Activated gamma-delta T cell (primary cell): ENCODE results near the gene EPN2.

Experiments used
- DNase-seq: peaks from one replicate; lab custom pipeline; 2025; lab: John Stamatoyannopoulos, UW

Gene EPN2

GRCh38 chr17:19294443-19294842, 57.3 kb downstream of the EPN2 start:
- DNase-seq: no peak

DNA sequence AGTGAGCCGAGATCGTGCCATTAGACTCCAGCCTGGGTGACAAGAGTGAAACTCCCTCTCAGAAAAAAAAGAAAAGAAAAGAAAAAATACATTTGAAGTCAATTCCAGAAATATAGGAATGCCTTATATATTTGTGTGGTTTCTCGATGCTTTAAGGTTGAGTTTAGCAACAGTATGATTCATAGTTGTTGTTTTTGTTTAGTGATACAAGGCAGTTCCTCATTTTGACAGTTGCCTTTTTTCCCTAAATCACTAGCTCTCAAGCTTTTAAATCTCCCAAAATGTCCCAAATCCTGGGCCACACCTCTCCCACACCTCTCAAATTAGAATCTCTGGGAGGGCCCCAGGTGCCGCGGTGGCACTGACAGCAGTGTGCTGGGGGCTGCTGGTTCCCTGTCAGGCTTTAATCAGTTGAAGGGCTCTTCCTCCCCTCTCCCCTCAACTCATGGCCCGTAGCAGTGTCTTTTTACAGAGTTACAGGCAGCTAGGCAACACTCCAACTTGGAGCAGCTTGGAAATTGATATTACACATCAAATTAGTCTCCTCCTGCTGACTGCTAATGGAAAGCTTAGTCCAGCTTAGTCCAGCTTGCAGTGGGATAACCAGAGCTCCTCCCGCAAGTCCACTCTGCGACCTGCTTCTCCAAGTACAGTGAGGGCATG, 58.4 kb downstream of the EPN2 start:
- DNase-seq: no peak

- DNase-seq: no peak
These were observed 59.9 kb downstream of the EPN2 start for GRCh38 chr17:19296786-19297778.

- no peak for DNase-seq
These were observed 61.5 kb downstream of the EPN2 start for GRCh38 chr17:19298569-19299213.

GRCh38 chr17:19299214-19299747, 62.1 kb downstream of the EPN2 start:
- DNase-seq: no peak

DNA sequence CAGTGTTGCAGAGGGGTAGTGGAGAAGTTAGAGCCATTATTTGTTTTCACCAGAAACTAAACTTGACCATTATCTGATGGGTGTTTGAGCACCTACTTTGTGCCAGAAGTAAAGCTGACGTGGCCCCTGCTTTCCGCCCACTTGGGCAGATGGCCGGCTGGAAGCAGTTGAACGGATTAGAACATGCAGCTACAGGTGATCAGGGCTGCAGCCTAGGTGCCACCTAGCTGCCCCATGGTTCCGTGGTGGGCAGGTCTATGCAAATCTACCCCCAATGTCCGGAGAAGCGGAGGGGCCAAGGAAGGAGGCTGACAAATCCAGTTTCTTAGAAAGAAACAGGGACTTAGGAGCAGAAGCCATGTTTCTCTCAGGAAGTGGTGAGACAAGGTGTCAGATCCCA, 62.7 kb downstream of the EPN2 start:
- DNase-seq: no peak

DNA sequence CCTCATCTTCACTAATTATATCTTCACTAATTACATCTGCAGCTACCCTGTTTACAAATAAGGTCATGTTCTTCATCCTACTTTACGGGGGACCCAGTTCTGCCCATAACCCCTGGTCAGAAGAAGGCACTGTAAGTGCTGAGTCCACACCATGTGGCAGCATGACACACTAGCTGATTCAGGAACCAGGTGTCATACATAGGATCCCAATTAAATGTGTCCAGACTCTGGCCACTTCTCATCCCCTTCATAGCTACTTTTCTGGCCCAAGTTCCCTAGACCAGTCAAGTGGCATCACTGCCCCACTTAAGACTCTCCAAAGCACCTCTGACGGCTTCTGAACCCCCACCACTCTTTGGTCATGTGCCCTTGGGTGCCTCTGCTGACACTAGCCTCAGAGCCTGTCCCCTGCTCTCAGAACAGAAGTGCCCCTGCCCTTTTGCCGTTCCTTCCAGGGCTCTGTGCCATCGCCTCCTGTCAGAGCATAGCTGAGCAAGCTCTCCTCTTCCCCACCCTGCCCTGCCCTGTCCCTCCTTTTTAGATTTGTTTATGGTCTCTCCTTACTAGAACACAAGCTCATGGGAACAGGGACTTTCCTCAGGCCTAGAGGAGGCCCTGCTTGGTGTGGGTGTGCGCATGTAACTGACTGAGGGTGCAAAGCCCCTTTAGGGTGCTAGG, 64.2 kb downstream of the EPN2 start:
- no peak for DNase-seq

DNA sequence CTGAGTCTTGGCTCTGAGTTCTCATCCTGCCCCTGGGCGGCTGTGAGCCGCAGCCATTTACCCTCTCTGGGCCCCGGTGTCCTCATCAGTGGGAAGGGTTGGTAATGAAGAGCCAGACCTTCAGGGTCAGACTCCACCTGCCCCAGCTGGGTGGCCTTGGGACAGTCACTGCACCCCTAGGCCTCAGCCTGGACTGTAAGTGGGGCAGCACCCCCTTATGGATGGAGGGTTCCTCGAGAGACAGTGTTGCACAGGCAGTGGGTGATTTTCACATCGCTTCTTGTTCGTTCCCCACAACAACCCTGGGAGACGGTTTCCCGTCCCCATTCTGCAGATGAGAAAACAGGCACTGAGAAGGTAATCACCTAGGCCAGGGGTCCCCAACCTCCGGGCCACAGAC, 64.8 kb downstream of the EPN2 start:
- DNase-seq: no peak

DNA sequence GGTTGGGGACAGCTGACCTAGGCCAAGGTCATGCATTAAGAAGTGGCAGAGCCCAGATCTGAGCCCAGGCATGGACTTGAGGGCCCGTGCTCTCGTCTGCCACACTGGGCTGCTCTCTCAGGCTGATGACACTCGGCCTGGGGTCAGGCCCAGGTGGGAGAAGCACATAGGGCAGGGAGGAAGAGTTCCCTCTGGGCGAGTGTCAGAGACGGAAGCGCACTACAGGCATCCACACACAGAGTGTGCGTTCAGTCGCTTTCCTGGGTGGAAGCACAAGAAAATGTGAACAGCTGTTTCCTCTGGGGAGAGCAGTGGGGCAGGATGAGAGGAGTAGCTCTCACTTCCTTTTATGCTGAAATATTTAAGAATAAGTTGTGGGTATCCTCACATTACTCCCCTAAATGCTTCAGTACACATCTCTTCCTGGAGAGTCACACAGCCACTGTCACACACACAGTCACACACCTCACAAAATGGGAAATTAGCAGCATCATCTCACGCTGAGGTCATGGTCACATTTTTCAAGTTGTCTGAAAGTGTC, 65.7 kb downstream of the EPN2 start:
- no peak for DNase-seq

- no peak for DNase-seq
These were observed 66.2 kb downstream of the EPN2 start for GRCh38 chr17:19303367-19303776.

- no peak for DNase-seq
These were observed 67.0 kb downstream of the EPN2 start for GRCh38 chr17:19304209-19304608.

GRCh38 chr17:19304751-19305150, 67.6 kb downstream of the EPN2 start:
- DNase-seq: no peak

- DNase-seq: no peak
These were observed 68.1 kb downstream of the EPN2 start for GRCh38 chr17:19305256-19305655.

DNA sequence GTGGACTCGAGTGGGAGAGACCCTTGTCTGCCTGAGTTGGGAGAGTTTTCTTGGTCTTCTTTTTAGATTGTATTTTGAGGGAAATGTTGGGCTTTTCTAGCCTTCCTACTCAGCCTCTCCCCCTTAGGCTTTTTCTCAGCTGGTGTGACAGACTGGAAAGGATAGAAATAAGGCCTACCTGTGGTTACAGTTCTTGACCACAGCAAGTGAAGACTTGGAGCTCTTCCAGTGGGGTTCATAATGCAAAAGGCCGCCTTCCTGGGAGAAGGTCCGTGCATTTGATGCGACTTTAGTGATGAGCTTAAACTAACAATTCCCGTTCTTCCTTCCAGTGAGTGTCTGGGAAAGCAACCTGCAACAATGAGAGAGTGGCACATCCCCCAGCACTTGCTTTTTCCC, 68.6 kb downstream of the EPN2 start:
- no peak for DNase-seq

DNA sequence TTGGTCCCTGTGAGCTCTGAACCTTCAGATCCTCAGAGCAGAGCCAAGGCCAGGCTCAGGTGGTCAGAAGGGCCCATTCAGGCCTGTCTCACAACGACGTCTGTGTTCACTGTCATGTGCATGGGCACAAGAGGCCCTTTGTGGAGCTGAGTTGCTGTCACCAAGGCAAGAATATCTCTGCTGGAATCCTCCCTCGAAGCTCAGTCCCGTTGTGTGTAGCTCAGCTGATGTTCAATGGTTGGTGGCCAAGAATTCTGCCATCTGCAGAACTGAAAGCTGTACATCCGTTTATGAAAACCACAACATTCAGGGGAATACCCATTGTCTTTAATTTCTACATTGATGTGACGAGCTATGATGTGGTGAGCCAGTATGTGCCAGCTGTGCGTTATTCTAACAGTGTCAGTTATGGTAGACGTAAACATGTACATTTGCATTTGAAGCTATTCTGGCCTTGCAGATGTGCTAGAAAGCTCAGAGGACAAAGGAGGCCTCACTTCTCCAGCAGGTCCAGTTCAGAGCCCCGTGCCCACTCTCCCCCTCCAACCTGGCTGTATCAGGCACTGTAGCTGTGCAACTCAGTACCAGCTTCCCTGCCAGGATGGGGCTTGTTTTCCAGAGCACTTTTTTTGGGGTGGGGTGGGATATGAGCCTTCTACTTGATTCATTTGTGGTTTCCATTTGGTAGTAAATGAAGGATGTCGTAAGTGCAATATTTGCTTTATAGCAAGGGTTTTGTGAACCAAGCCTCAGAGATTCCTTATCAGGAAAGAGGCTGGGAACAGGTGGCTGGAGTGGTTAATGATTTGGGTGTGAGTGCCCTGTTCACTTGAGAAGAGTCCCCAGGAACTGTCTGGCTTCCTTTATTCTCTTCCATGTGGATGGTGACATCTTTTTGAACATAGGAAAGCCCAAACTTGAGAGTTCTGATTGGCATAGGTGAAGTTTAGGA, 69.3 kb downstream of the EPN2 start:
- DNase-seq: no peak

GRCh38 chr17:19307521-19307920, 70.4 kb downstream of the EPN2 start:
- no peak for DNase-seq

DNA sequence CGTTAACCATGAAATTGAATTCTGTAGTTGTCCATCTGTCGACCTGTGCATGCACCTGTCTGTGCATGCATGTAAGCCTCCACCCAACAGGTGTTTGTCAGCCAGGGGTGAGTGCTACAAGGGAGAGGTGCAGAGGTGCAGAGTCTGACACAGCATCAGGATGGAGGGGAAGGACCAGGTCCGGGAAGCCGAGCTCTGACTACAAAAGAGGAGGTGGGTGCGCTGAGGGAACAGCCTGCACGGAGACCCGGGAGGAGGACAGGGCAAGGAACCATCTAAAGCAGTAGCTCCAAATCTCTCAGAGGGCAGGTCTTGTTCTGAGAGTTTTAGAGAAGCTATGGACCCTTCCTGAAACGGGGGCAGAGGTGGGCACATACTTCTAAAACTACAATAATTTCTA, 71.2 kb downstream of the EPN2 start:
- no peak for DNase-seq

DNA sequence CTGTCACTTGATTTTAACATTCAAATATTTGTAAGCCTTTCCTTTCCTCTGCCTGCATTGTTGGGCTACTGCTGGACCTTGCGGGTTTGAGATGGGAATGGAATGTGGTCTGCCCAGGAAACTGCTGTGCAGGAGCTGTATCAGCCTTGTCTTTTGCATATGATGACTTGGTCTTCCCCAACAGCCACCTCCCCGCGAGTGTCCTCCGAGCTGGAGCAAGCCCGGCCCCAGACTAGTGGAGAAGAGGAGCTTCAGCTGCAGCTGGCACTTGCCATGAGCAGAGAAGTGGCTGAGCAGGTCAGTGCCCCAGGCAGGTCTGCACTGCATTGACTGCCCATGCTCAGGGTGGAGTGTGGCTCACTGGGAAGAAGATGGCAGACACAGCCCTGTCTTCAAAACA, 72.5 kb downstream of the EPN2 start:
- no peak for DNase-seq

GRCh38 chr17:19310151-19310550, 73.0 kb downstream of the EPN2 start:
- no peak for DNase-seq

DNA sequence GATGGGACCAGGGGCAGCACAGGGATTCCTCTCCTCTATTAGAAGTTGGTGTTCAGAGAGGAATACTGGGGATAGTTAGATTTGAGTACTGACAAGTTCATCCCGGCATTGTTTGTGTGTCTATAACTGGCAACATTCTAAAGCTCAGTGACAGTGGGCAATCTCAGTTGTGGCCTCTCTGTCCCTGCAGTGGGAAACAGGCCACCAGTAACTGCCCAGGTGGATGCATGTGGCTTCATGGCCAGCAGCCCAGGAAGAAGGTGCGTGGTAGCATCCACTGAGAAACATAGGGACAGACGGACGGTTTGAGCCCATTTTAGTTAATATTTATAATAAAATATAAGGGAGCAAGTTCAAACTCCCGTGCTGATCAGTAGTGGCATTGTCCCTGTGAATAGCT, 73.8 kb downstream of the EPN2 start:
- DNase-seq: no peak
